Transverse colon (tissue), 4 donors: ENCODE measurements around the gene SETD5.

ENCODE experiments used
- POLR2AphosphoS5 ChIP-seq, 3 donors: sonication (generic); formaldehyde crosslinking; IDR thresholded peaks; one replicate each; pipeline ENCODE4 v1.6.1; 2016; ENCODE audit warnings: antibody characterized with exemption in 3 of 3
- TF ChIP-seq, protein P1 (sequence below), 5 experiments: fragments of 200-600 bp in 3 of 5; fragments of 450-650 bp in 2 of 5; sonication (generic) in 3 of 5; IDR thresholded peaks; 1 replicate in 2 of 5; 2 replicates in 3 of 5; pipeline ENCODE4 v1.5.1; 2016 to 2017; ENCODE audit warnings: antibody characterized with exemption in 5 of 5, inconsistent platforms in 3 of 5, mild to moderate bottlenecking in 2 of 5, moderate library complexity in 1 of 5

DNA sequence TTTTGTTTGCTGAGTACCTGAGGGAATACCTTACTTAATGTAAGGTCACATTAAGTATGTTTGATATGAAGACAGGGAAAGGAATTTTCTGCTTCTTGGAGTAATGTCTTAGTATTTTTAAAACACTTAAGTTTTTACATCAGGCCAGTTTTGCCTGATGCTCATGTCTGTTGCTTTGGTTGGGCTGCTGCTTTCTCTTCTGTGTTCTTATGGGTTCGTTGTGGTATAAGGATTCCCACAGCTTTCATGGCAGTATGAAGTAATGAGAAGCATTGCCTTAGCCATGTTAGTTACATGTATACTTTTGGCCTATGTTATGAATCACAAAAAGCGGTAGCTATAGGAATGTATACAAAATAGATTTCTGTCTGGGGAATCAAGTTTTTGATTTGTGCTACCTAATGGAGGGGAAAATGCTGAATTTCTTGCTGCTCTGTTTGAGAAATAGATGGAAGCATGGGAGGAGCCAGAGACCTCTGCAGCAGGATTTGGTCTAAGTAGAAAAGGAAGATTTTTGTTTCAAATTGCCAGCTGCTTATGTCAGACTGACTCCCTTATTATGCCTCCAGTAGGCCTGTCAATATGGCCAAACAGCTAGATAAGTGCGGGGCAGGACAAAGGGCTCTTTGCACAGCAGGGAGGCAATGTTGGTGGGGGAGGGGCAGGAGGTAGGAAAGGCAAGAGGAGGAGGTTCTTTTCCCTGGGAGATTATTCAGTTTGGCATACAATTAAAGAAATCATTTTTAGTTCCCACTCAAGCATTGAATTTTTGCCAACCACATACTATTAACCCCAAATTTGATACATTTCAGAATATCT lies 5.2 kb downstream of the SETD5 start:
- TF ChIP-seq, protein P1, sequence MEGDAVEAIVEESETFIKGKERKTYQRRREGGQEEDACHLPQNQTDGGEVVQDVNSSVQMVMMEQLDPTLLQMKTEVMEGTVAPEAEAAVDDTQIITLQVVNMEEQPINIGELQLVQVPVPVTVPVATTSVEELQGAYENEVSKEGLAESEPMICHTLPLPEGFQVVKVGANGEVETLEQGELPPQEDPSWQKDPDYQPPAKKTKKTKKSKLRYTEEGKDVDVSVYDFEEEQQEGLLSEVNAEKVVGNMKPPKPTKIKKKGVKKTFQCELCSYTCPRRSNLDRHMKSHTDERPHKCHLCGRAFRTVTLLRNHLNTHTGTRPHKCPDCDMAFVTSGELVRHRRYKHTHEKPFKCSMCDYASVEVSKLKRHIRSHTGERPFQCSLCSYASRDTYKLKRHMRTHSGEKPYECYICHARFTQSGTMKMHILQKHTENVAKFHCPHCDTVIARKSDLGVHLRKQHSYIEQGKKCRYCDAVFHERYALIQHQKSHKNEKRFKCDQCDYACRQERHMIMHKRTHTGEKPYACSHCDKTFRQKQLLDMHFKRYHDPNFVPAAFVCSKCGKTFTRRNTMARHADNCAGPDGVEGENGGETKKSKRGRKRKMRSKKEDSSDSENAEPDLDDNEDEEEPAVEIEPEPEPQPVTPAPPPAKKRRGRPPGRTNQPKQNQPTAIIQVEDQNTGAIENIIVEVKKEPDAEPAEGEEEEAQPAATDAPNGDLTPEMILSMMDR (IDR thresholded peaks at IDR 0.05) = no peak
- TF ChIP-seq POLR2AphosphoS5 (IDR thresholded peaks at IDR 0.05) = no peak
